Measurements from ENCODE around the gene FOXD2.

FOXD2 gene

GRCh38 chr1:47395433-47395832 is 42.4 kb upstream of the FOXD2 start:
- TF ChIP-seq YY1 (IDR thresholded peaks at IDR 0.05; ENCODE audit: low read depth) = no peak

- no peak for TF ChIP-seq NFIC (IDR thresholded peaks at IDR 0.05)
- TF ChIP-seq FOXM1 (IDR thresholded peaks at IDR 0.05; ENCODE audit: borderline replicate concordance, low read depth) = no peak
- TF ChIP-seq YY1 (IDR thresholded peaks at IDR 0.05; ENCODE audit: low read depth) = no peak
- TF ChIP-seq EGR1 (IDR thresholded peaks at IDR 0.05) = no peak
- no peak for TF ChIP-seq TAF1 (IDR thresholded peaks at IDR 0.05; ENCODE audit: low read depth)
- no peak for TF ChIP-seq RAD21 (IDR thresholded peaks at IDR 0.05; ENCODE audit: low read depth)
- no peak for TF ChIP-seq CREB1 (IDR thresholded peaks at IDR 0.05; ENCODE audit: low read depth)
- TF ChIP-seq REST (IDR thresholded peaks at IDR 0.05; ENCODE audit: low read depth) = no peak
- no peak for TF ChIP-seq ZBTB7A (IDR thresholded peaks at IDR 0.05; ENCODE audit: low read depth)
- no peak for TF ChIP-seq MAX (IDR thresholded peaks at IDR 0.05)
- TF ChIP-seq USF1 (IDR thresholded peaks at IDR 0.05) = no peak
- no peak for TF ChIP-seq TCF12 (IDR thresholded peaks at IDR 0.05; ENCODE audit: low read depth)
- no peak for TF ChIP-seq TEAD4 (IDR thresholded peaks at IDR 0.05)
- no peak for TF ChIP-seq CEBPB (IDR thresholded peaks at IDR 0.05)
- no peak for TF ChIP-seq EP300 (IDR thresholded peaks at IDR 0.05; ENCODE audit: borderline replicate concordance)
These were observed 41.1 kb upstream of the FOXD2 start for GRCh38 chr1:47396671-47397196.

- TF ChIP-seq MAX (IDR thresholded peaks at IDR 0.05) (no peak), REST (IDR thresholded peaks at IDR 0.05; ENCODE audit: low read depth) (no peak), EP300 (IDR thresholded peaks at IDR 0.05; ENCODE audit: borderline replicate concordance) (no peak), TCF12 (IDR thresholded peaks at IDR 0.05; ENCODE audit: low read depth) (no peak)
These were observed 38.6 kb upstream of the FOXD2 start for GRCh38 chr1:47399138-47399845.

GRCh38 chr1:47399846-47400155 is 38.0 kb upstream of the FOXD2 start:
- TF ChIP-seq TAF1 (IDR thresholded peaks at IDR 0.05; ENCODE audit: low read depth) = no peak
- TF ChIP-seq NFIC (IDR thresholded peaks at IDR 0.05) = no peak
- no peak for TF ChIP-seq REST (IDR thresholded peaks at IDR 0.05; ENCODE audit: low read depth)
- no peak for TF ChIP-seq MAX (IDR thresholded peaks at IDR 0.05)
- TF ChIP-seq CEBPB (IDR thresholded peaks at IDR 0.05) = no peak
- no peak for TF ChIP-seq ZBTB7A (IDR thresholded peaks at IDR 0.05; ENCODE audit: low read depth)
- no peak for TF ChIP-seq CREB1 (IDR thresholded peaks at IDR 0.05; ENCODE audit: low read depth)
- no peak for TF ChIP-seq RAD21 (IDR thresholded peaks at IDR 0.05; ENCODE audit: low read depth)
- TF ChIP-seq USF1 (IDR thresholded peaks at IDR 0.05) = no peak
- no peak for TF ChIP-seq FOXM1 (IDR thresholded peaks at IDR 0.05; ENCODE audit: borderline replicate concordance, low read depth)
- no peak for TF ChIP-seq EP300 (IDR thresholded peaks at IDR 0.05; ENCODE audit: borderline replicate concordance)
- no peak for TF ChIP-seq TCF12 (IDR thresholded peaks at IDR 0.05; ENCODE audit: low read depth)
- no peak for TF ChIP-seq TEAD4 (IDR thresholded peaks at IDR 0.05)
- TF ChIP-seq YY1 (IDR thresholded peaks at IDR 0.05; ENCODE audit: low read depth) = no peak
- TF ChIP-seq EGR1 (IDR thresholded peaks at IDR 0.05) = no peak
